ENCODE measurements around the gene PPP1R14C.
"Not testable (repeated sequence)": the region's sequence is repeated elsewhere in the genome, so short reads cannot be mapped to it uniquely, and the experiment has no call there.

The PPP1R14C gene

GRCh38 chr6:150228072-150228733 lies 85.4 kb downstream of the PPP1R14C start:
- DNase-seq: no peak

- DNase-seq: no peak
Observed at GRCh38 chr6:150229436-150230163, 86.8 kb downstream of the PPP1R14C start.

GRCh38 chr6:150230164-150230561 lies 87.3 kb downstream of the PPP1R14C start:
- no peak for DNase-seq

- no peak for DNase-seq
Observed at GRCh38 chr6:150230832-150231524, 88.1 kb downstream of the PPP1R14C start.

GRCh38 chr6:150231525-150231850 lies 88.6 kb downstream of the PPP1R14C start:
- no peak for DNase-seq

GRCh38 chr6:150233843-150234269 lies 91.0 kb downstream of the PPP1R14C start:
- DNase-seq: no peak

GRCh38 chr6:150235218-150235617 lies 92.4 kb downstream of the PPP1R14C start:
- DNase-seq: no peak

GRCh38 chr6:150236114-150236513 lies 93.3 kb downstream of the PPP1R14C start:
- no peak for DNase-seq

- no peak for DNase-seq
Observed at GRCh38 chr6:150236544-150236943, 93.7 kb downstream of the PPP1R14C start.

- no peak for DNase-seq
Observed at GRCh38 chr6:150237626-150238025, 94.8 kb downstream of the PPP1R14C start.

- DNase-seq: no peak
Observed at GRCh38 chr6:150238336-150238741, 95.5 kb downstream of the PPP1R14C start.

GRCh38 chr6:150238846-150239407 lies 96.1 kb downstream of the PPP1R14C start:
- no peak for DNase-seq

- DNase-seq: not testable (repeated sequence)
Observed at GRCh38 chr6:150241756-150242155, 98.9 kb downstream of the PPP1R14C start.

- no peak for DNase-seq
Observed at GRCh38 chr6:150243620-150244314, 100.9 kb downstream of the PPP1R14C start.

- no peak for DNase-seq
Observed at GRCh38 chr6:150245148-150245935, 102.5 kb downstream of the PPP1R14C start.

- DNase-seq: no peak
Observed at GRCh38 chr6:150247803-150248202, 105.0 kb downstream of the PPP1R14C start.

GRCh38 chr6:150248300-150248699 lies 105.5 kb downstream of the PPP1R14C start:
- no peak for DNase-seq

GRCh38 chr6:150249261-150249660 lies 106.4 kb downstream of the PPP1R14C start:
- DNase-seq: no peak

GRCh38 chr6:150250826-150251225 lies 108.0 kb downstream of the PPP1R14C start:
- no peak for DNase-seq

- DNase-seq: no peak
Observed at GRCh38 chr6:150251566-150252186, 108.8 kb downstream of the PPP1R14C start.

GRCh38 chr6:150252714-150253444 lies 110.0 kb downstream of the PPP1R14C start:
- no peak for DNase-seq
